ENCODE results near the gene ZBTB46.

- TF ChIP-seq ZNF548 (tag by site-specific recombination; IDR thresholded peaks at IDR 0.05) (no peak), ZSCAN4 (tag by site-specific recombination; IDR thresholded peaks at IDR 0.05) (no peak)
These were observed 130.1 kb downstream of the ZBTB46 start for GRCh38 chr20:63701051-63701328.
